K562 treated with DMSO at 1 percent for 24 hours (cell line): Measurements from ENCODE around the gene ZACN. TPM values are rescaled to one million over a fixed set of nuclear protein-coding genes. Genes with fewer than 3 reads are reported as not detected.

Experiments
- total RNA-seq: library from RNA; unstranded; fragments of 300-600 nt; gene quantifications from 2 replicates; pipeline ENCODE4 v1.2.3, GENCODE V29; 2022; ENCODE audit warnings: low read depth; ENCODE audit not compliant: insufficient read depth

The ZACN gene
- total RNA-seq, result 6.7 and 7.0 TPM in 2 replicates

DNA sequence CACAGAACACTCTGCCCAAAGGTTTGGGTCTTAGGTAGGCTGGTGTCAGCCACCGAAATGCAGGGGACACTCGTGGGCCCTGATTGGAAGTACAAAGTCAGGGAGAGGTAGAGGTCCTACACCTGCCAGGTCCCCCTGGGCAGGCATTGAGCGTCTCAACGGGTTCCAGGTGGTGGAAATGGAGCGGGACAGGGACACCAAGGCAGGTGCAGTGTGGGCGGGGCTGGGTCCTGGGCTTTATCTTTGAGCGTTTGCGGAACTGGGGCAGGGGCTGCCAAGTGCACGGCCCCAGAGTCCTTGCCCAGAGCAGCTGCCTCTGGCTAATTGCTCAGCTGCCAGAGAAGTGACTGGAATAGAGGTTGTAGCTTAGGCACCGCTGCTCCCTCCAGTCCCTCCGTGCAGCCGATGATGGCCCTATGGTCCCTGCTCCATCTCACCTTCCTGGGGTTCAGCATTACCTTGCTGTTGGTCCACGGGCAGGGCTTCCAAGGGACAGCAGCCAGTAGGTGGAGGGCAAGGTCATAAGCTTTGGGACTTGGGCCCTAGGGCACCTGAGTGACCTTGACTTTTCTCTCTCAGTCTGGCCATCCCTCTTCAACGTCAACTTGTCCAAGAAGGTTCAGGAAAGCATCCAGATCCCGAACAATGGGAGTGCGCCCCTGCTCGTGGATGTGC is at the start of gene ZACN:
TSS of gene ZACN (plus strand) at position 323 of the 675 bp plus-strand sequence. CDS start at position 406, 83 bp downstream.

DNA sequence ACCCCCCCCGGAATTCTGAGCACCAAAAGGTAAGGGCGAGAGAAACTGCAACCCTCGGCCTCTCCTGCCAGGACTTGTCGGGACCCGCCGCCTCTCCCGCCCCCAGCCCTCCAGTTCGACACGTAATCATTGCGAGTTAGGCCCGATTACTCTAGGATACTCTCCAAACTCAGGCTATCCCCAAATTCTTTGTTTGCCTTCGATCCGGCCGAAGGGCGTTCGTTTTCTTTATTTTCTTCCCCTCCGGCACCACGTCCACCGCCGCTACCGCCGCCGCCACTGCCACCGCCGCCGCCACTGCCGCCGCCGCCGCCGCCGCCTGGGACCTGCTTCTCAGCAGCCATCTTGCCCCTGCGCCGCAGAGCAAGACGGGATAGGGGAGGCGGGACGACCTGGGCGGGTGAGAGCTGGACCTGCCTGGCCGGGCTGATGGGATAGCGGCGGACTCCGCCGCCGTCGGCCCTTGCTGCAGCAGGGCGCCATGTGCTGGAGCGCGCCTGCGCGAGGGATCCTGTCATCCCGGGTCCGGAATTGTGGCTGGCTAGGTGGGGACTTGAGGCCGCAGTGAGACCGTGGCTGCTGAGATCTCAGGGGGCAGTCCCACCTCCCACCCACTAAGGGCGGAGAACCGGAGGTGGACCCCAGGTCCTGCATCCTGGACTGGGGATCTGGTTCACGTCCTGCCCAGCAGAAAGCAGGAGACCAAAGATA is 6.7 kb upstream of the ZACN start, which contains the start of gene SRP68:
TSS of gene SRP68 (minus strand) at position 370 of the 711 bp plus-strand sequence. CDS start at position 344, 26 bp downstream.

DNA sequence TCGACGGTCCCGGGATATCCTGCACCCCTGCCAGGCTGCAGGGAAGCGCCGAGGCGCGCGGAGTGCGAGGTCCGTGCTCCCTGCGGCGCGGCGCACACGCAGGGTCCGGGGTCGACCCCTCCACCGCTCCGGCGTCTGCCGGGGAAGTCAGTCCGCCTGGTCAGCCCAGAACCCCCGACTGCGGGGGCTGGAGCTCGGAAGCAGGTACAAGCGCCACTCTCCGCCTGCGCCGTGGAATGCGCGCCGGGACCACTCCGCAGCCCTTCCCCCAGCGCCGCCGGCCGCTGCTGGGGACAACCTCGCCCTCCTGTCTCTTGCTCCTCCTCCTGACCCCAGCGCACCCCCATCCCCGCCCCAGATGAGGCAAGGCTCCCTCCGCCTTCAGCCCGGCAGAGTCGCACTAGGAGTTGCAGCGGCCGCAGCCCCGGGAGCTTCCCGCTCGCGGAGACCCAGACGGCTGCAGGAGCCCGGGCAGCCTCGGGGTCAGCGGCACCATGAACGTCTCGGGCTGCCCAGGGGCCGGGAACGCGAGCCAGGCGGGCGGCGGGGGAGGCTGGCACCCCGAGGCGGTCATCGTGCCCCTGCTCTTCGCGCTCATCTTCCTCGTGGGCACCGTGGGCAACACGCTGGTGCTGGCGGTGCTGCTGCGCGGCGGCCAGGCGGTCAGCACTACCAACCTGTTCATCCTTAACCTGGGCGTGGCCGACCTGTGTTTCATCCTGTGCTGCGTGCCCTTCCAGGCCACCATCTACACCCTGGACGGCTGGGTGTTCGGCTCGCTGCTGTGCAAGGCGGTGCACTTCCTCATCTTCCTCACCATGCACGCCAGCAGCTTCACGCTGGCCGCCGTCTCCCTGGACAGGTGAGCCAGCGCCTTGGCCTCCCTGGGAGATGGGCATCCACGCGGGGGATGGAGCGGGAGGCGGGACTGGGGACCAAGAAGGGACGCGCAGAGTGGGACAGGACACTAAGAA is 4.3 kb upstream of the ZACN start, which contains the start of gene GALR2:
TSS of gene GALR2 (plus strand) at position 392 of the 974 bp plus-strand sequence. CDS start at position 495, 103 bp downstream.

DNA sequence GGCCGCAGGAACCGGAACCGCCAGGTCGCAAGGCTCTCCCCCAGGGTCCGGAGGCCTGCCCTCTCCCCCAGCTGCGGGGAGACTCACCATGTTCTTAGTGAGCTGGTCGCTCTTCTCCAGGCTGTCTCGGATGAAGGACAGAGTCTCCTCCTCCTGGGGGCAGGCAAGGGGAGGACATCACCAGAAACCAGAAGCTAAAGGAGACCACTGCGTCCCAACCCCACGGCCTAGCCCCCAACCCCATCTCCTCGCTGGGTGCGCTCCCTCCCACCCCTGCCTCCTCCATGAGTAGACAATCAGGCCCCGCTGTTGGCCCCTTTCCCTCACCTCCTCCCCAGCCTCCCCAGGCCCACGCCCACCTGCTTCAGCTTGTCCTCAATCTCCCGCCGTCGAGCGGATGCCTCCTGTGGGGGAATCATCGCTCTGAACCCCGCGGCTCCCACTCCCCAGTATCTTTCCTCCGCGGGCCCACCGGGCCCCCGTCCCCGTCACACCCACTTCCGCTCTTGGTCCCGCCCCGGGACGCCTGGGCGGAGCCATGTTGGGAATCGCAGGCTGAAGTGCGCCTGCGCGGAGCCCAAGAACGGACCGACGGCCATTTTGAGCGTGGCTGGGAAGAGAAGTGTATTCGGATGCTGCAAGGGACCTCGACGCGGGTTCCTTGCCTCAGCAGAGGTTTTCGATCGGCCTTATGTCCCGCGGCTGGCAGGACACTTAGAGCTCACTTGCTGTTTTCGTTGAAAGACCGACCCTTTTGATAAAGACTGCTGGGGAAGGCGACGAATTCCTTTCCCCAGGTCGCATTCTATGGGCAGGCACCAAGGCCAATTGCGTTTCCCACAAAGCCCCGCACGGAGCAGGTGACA is 24.5 kb downstream of the ZACN start, which contains the start of gene EXOC7:
TSS of gene EXOC7 (minus strand) at position 514 of the 866 bp plus-strand sequence. CDS start at position 419, 95 bp downstream.

Other genes starting within 250 kb of the ZACN start
- gene UNC13D, start 234.8 kb upstream of the ZACN start, total RNA-seq, result 102 and 135 TPM in 2 replicates
- gene WBP2, start 223.8 kb upstream of the ZACN start, total RNA-seq, result 185 and 188 TPM in 2 replicates
- 3.8 and 5.8 TPM in 2 replicates for gene TRIM47, start 200.6 kb upstream of the ZACN start, total RNA-seq
- 30.0 and 33.3 TPM in 2 replicates for gene TRIM65, start 182.2 kb upstream of the ZACN start, total RNA-seq
- gene MRPL38, start 174.3 kb upstream of the ZACN start, total RNA-seq, result 102 and 111 TPM in 2 replicates
- 8.7 and 10.4 TPM in 2 replicates for gene FBF1, start 138.1 kb upstream of the ZACN start, total RNA-seq
- gene ACOX1, start 100.0 kb upstream of the ZACN start, total RNA-seq, result 16.6 and 24.2 TPM in 2 replicates
- 23.8 and 28.6 TPM in 2 replicates for gene TEN1, start 99.9 kb upstream of the ZACN start, total RNA-seq
- gene CDK3, start 78.3 kb upstream of the ZACN start, total RNA-seq, result 5.1 and 10.7 TPM in 2 replicates
- gene EVPL, start 51.9 kb upstream of the ZACN start, total RNA-seq, result not detected in 2 replicates
- 83.2 and 83.8 TPM in 2 replicates for gene SRP68, start 6.7 kb upstream of the ZACN start, total RNA-seq
- not detected in 2 replicates for gene GALR2, start 4.4 kb upstream of the ZACN start, total RNA-seq
- gene EXOC7, start 24.6 kb downstream of the ZACN start, total RNA-seq, result 49.1 and 49.6 TPM in 2 replicates
- gene FOXJ1, start 62.1 kb downstream of the ZACN start, total RNA-seq, result 0.46 TPM in 1 of 2 replicates, not detected in the other
- 29.3 and 48.4 TPM in 2 replicates for gene RNF157, start 161.3 kb downstream of the ZACN start, total RNA-seq
- gene UBALD2, start 186.2 kb downstream of the ZACN start, total RNA-seq, result 249 and 257 TPM in 2 replicates
- gene QRICH2, start 229.1 kb downstream of the ZACN start, total RNA-seq, result 11.5 and 13.5 TPM in 2 replicates